T-cell (primary cell): ENCODE data around the gene PPTC7. TPM values are rescaled to one million over a fixed set of nuclear protein-coding genes. Genes with fewer than 3 reads are reported as not detected.
"Not testable (repeated sequence)": the region's sequence is repeated elsewhere in the genome, so short reads cannot be mapped to it uniquely, and the experiment has no call there.

Source experiments
- ATAC-seq, 4 experiments: fragments of 200-7000 bp in 3 of 4; fragments of 150-1000 bp in 1 of 4; cut with Tn5 transposase; replicated peaks in 1 of 4; 1 replicate in 3 of 4; 2 replicates in 1 of 4; pipeline ENCODE4 v1.10.0; 2021; ENCODE audit warnings: moderate library complexity in 3 of 4, mild to moderate bottlenecking in 2 of 4, moderate number of reproducible peaks in 1 of 4
- CTCF ChIA-PET, 2 donors: fragments of 300-600 bp; sonication (Branson Sonifier 250); formaldehyde crosslinking; loops; one replicate each; lab custom pipeline; 2022; ENCODE audit warnings: antibody characterized with exemption in 2 of 2; lab: Charles Lee
- POLR2A ChIA-PET, 2 donors: fragments of 300-600 bp; sonication (Branson Sonifier 250); formaldehyde crosslinking; loops; one replicate each; lab custom pipeline; 2022; ENCODE audit warnings: antibody characterized with exemption in 2 of 2; lab: Charles Lee
- DNase-seq, 35 experiments: peaks; one replicate each; pipeline versions ENCODE4 v3.0.0 to v3.0.0-alpha.2; 2013 to 2023
- H3K27ac ChIP-seq: one replicate; pipeline ENCODE4 v1.5.1; 2013; ENCODE audit warnings: low read length
- H3K27me3 ChIP-seq, 2 experiments: replicated peaks in 1 of 2; 1 replicate in 1 of 2; 2 replicates in 1 of 2; pipeline versions ENCODE4 v1.6.1 to v1.7.0; 2013; ENCODE audit warnings: low read length in 1 of 2, mixed read lengths in 1 of 2; ENCODE audit not compliant: control insufficient read depth in 2 of 2, insufficient read depth in 2 of 2; ENCODE audit errors: extremely low read depth in 1 of 2
- H3K36me3 ChIP-seq, 2 donors: 1 replicate in 1 of 2; 2 replicates in 1 of 2; pipeline versions ENCODE4 v1.6.1 to v1.7.0; 2013; ENCODE audit warnings: low read length in 1 of 2; ENCODE audit not compliant: control insufficient read depth in 2 of 2, insufficient read depth in 1 of 2; ENCODE audit errors: extremely low read depth in 1 of 2
- H3K4me1 ChIP-seq, 2 experiments: 1 replicate in 1 of 2; 2 replicates in 1 of 2; pipeline versions ENCODE4 v1.6.1 to v1.7.0; 2013; ENCODE audit warnings: low read length in 2 of 2, mixed read lengths in 1 of 2; ENCODE audit not compliant: insufficient read depth in 2 of 2, control insufficient read depth in 1 of 2; ENCODE audit errors: extremely low read depth in 1 of 2
- H3K4me3 ChIP-seq, 2 donors: 1 replicate in 1 of 2; 2 replicates in 1 of 2; pipeline versions ENCODE4 v1.5.1 to v1.7.0; 2013; ENCODE audit warnings: mild to moderate bottlenecking in 2 of 2, low read length in 1 of 2, moderate library complexity in 1 of 2; ENCODE audit not compliant: control insufficient read depth in 1 of 2; ENCODE audit errors: extremely low read depth in 1 of 2
- H3K9me3 ChIP-seq: 2 replicates; pipeline ENCODE4 v1.7.0; 2013
- H3K27ac Mint-ChIP-seq, 2 donors: one replicate each; pipeline ENCODE4 v1.8.0; 2020 to 2021; ENCODE audit warnings: mild to moderate bottlenecking in 2 of 2, mixed read lengths in 2 of 2
- H3K27me3 Mint-ChIP-seq, 2 donors: one replicate each; pipeline ENCODE4 v1.8.0; 2021 to 2022; ENCODE audit warnings: mixed read lengths in 2 of 2
- H3K36me3 Mint-ChIP-seq: one replicate; pipeline ENCODE4 v1.8.0; 2021; ENCODE audit warnings: mixed read lengths
- H3K4me1 Mint-ChIP-seq, 3 donors: one replicate each; pipeline ENCODE4 v1.8.0; 2020 to 2022; ENCODE audit warnings: mixed read lengths in 3 of 3, mild to moderate bottlenecking in 1 of 3
- H3K4me3 Mint-ChIP-seq, 3 donors: one replicate each; pipeline ENCODE4 v1.8.0; 2020 to 2022; ENCODE audit warnings: mild to moderate bottlenecking in 3 of 3, mixed read lengths in 3 of 3, moderate library complexity in 3 of 3
- H3K9me3 Mint-ChIP-seq, 3 donors: one replicate each; pipeline ENCODE4 v1.8.0; 2020 to 2022; ENCODE audit warnings: mixed read lengths in 3 of 3
- WGBS: methylation state at CpG from one replicate; pipeline ENCODE4 v1.1.5; 2013; ENCODE audit warnings: missing lambda C conversion rate; ENCODE audit not compliant: insufficient coverage; 5-methylcytosine and 5-hydroxymethylcytosine counted together
- total RNA-seq, 35 experiments: library from RNA in 6 of 35; stranded (reverse) in 6 of 35; fragments of 120-200 nt in 1 of 35; gene quantifications; one replicate each; pipeline versions ENCODE4 v1.2.1 to v1.2.4 and lab custom pipeline; 2013 to 2026

The PPTC7 gene
- total RNA-seq, 5 donors from 2014 or later (not counting 1 experiment from before 2014, with no cell fraction given): 36.0 to 38.1 (median 36.6) TPM

DNA sequence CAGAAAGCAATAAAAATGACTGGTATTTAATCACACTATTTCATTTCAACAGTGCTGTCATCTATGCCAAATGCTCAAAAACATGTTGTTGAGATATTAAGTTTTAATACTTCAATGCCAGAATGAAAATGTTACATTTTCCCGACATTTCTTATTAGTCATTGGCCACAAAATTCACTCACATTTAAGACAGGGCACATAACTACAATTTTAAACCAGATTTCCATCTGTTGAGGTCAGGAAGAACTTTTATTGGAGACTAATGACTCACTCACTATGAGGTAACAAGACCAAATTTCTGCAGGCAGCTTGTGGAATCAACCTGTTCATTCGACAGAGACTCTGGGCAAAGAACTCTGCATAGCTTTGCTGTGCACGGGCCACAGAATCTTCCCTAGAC lies 36.8 kb downstream of the PPTC7 start:
- DNase-seq (no peak), ATAC-seq (no peak)
- Mint-ChIP-seq H3K27ac (peak overlapping the region in 1 of 2 donors; percentile 44), H3K4me1 (peaks cover 33 to 50% (median 39%) of the 10 kb centered on the region in 3 donors), H3K4me3 (no peak overlapping the region), H3K36me3 (peaks cover 46% of the 10 kb centered on the region), H3K27me3 (no peaks in the 10 kb centered on the region), H3K9me3 (no peaks in the 10 kb centered on the region)
- H3K9me3 ChIP-seq: no peaks in the 10 kb centered on the region
- no peak overlapping the region for H3K4me3 ChIP-seq
- peaks cover 0 to 4% of the 10 kb centered on the region in 2 experiments for H3K4me1 ChIP-seq
- H3K36me3 ChIP-seq: peaks cover 2 to 46% of the 10 kb centered on the region in 2 donors
- CTCF ChIA-PET: interaction anchor here in 1 of 2 donors (0.5 kb wide), 1 partner anchor 59 kb away, joined by 5 read pairs; no protein-coding TSS in a partner anchor
- no peak overlapping the region for H3K27ac ChIP-seq
- POLR2A ChIA-PET: no interaction called here
- 50% methylated on average over 1 of the region's 3 CpGs for WGBS
- H3K27me3 ChIP-seq: no peaks in the 10 kb centered on the region

DNA sequence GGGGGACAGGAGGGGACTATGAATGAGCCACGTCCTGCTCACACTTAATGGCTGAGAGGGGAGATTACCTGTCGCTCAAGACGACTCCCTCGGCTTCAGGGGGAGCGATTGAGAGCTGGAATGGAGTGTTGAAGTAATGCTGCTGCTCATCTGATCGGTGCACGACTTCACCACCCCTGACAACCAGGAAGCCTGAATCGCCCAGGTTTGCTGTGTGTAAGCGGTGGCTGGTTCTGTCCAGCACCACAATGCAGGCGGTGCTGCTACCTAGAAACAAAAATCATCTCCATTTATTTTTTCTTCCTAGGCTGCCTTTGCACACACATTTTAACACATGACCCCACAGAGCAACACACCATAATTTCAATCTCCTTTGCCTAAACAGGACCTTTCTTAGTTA lies 37.3 kb downstream of the PPTC7 start:
- H3K4me1 ChIP-seq: peaks cover 0 to 4% of the 10 kb centered on the region in 2 experiments
- no peaks in the 10 kb centered on the region for H3K9me3 Mint-ChIP-seq
- peaks cover 33 to 49% (median 38%) of the 10 kb centered on the region in 3 donors for H3K4me1 Mint-ChIP-seq
- peaks cover 44% of the 10 kb centered on the region for H3K36me3 Mint-ChIP-seq
- no peaks in the 10 kb centered on the region for H3K9me3 ChIP-seq
- no peak for ATAC-seq
- DNase-seq: no peak
- H3K27ac ChIP-seq: no peak overlapping the region
- H3K27me3 ChIP-seq: no peaks in the 10 kb centered on the region
- H3K27ac Mint-ChIP-seq: no peak overlapping the region
- no peaks in the 10 kb centered on the region for H3K27me3 Mint-ChIP-seq
- no peak overlapping the region for H3K4me3 Mint-ChIP-seq
- WGBS: 96% methylated on average over 5 of the region's 10 CpGs
- peaks cover 2 to 42% of the 10 kb centered on the region in 2 donors for H3K36me3 ChIP-seq
- H3K4me3 ChIP-seq: no peak overlapping the region
- CTCF ChIA-PET: no interaction called here
- POLR2A ChIA-PET: no interaction called here

- H3K36me3 Mint-ChIP-seq: peaks cover 40% of the 10 kb centered on the region
- WGBS: no CpG with 5 or more reads among the region's 4 CpGs
Measured at GRCh38 chr12:110545259-110545658, 37.9 kb downstream of the PPTC7 start.

DNA sequence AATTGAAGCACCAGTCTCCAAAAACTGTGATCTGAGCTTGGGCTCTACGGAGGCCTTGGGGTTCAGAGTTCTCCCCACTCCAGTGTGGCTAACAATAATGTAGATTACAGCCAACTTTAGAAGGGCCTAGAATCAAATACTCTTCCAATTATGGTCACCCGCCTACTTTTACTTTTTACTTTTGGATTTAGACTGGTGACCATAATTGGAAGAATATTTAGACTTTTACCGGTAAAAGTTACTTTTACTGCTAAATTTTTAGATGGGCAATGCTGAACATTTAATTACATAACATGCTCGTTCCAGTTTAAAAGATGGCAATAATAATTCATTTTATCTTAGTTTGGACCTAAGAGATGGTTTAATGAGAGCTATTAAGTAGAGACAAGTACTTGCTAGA lies 39.2 kb downstream of the PPTC7 start:
- Histone ChIP-seq H3K9me3 (no peaks in the 10 kb centered on the region), H3K36me3 (peaks cover 2 to 48% of the 10 kb centered on the region in 2 donors), H3K4me3 (no peak overlapping the region), H3K4me1 (peaks cover 0 to 4% of the 10 kb centered on the region in 2 experiments), H3K27ac (no peak overlapping the region), H3K27me3 (no peaks in the 10 kb centered on the region)
- 100% methylated on average over 1 of the region's 4 CpGs for WGBS
- no peak for DNase-seq
- POLR2A ChIA-PET: interaction anchor here in 1 of 2 donors (0.6 kb wide), 2 partner anchors 47 to 57 kb away, joined by 3 read pairs; no protein-coding TSS in a partner anchor
- no peak overlapping the region for H3K4me3 Mint-ChIP-seq
- CTCF ChIA-PET: interaction anchor here in 1 of 2 donors (0.7 to 1.7 kb wide), 3 partner anchors 57 to 201 kb away, joined by 3 to 7 read pairs (median 7); no protein-coding TSS in a partner anchor
- H3K9me3 Mint-ChIP-seq: no peaks in the 10 kb centered on the region
- H3K4me1 Mint-ChIP-seq: peaks cover 32 to 40% (median 33%) of the 10 kb centered on the region in 3 donors
- ATAC-seq: no peak
- peaks cover 42% of the 10 kb centered on the region for H3K36me3 Mint-ChIP-seq
- H3K27me3 Mint-ChIP-seq: no peaks in the 10 kb centered on the region
- no peak overlapping the region for H3K27ac Mint-ChIP-seq

More at GRCh38 chr12:110545259-110545658, 37.9 kb downstream of the PPTC7 start:
- H3K27me3 ChIP-seq, CTCF ChIA-PET, H3K9me3 ChIP-seq, DNase-seq, H3K4me3 Mint-ChIP-seq, H3K4me3 ChIP-seq, ATAC-seq, H3K9me3 Mint-ChIP-seq, H3K4me1 ChIP-seq, POLR2A ChIA-PET, H3K27me3 Mint-ChIP-seq, H3K27ac ChIP-seq, H3K27ac Mint-ChIP-seq: not testable (repeated sequence)
- H3K4me1 Mint-ChIP-seq: peaks cover 33 to 46% (median 37%) of the 10 kb centered on the region in 3 donors
- H3K36me3 ChIP-seq: peaks cover 2 to 41% of the 10 kb centered on the region in 2 donors

GRCh38 chr12:110543252-110543959 lies 39.7 kb downstream of the PPTC7 start:
- Histone ChIP-seq H3K4me1 (peaks cover 0 to 4% of the 10 kb centered on the region in 2 experiments), H3K4me3 (no peak overlapping the region), H3K9me3 (no peaks in the 10 kb centered on the region), H3K27ac (no peak overlapping the region), H3K27me3 (no peaks in the 10 kb centered on the region), H3K36me3 (peaks cover 2 to 52% of the 10 kb centered on the region in 2 donors)
- Mint-ChIP-seq H3K27me3 (no peaks in the 10 kb centered on the region), H3K27ac (peak overlapping the region; percentile 33 to 41), H3K36me3 (peaks cover 42% of the 10 kb centered on the region), H3K4me3 (no peak overlapping the region), H3K4me1 (peaks cover 29 to 35% (median 31%) of the 10 kb centered on the region in 3 donors), H3K9me3 (no peaks in the 10 kb centered on the region)
- ATAC-seq: no peak
- DNase-seq: no peak
- CTCF ChIA-PET: interaction anchor here in 1 of 2 donors (0.7 to 1.7 kb wide), 3 partner anchors 58 to 202 kb away, joined by 3 to 7 read pairs (median 7); no protein-coding TSS in a partner anchor
- POLR2A ChIA-PET: interaction anchor here in 1 of 2 donors (0.6 kb wide), 2 partner anchors 47 to 57 kb away, joined by 3 read pairs; no protein-coding TSS in a partner anchor
- 90% methylated on average over 5 of the region's 7 CpGs for WGBS

- Histone ChIP-seq H3K27me3 (no peaks in the 10 kb centered on the region), H3K9me3 (no peaks in the 10 kb centered on the region), H3K4me3 (no peak overlapping the region), H3K27ac (no peak overlapping the region), H3K4me1 (peaks cover 0 to 4% of the 10 kb centered on the region in 2 experiments), H3K36me3 (peaks cover 9 to 64% of the 10 kb centered on the region in 2 donors)
- Mint-ChIP-seq H3K27ac (no peak overlapping the region), H3K27me3 (no peaks in the 10 kb centered on the region), H3K4me3 (no peak overlapping the region), H3K4me1 (peaks cover 7 to 16% (median 13%) of the 10 kb centered on the region in 3 donors), H3K9me3 (no peaks in the 10 kb centered on the region), H3K36me3 (peaks cover 41% of the 10 kb centered on the region)
- no peak for DNase-seq
- ChIA-PET POLR2A (interaction anchor here (0.6 kb wide), 2 partner anchors 8 to 73 kb away, joined by 3 to 8 read pairs; no protein-coding TSS in a partner anchor), CTCF (interaction anchor here (0.6 to 1.0 kb wide), 4 partner anchors 9 to 348 kb away, joined by 3 to 6 read pairs (median 3); no protein-coding TSS in a partner anchor)
- 93% methylated on average over 5 of the region's 8 CpGs for WGBS
- no peak for ATAC-seq
Measured at GRCh38 chr12:110540048-110540447, 43.1 kb downstream of the PPTC7 start.
